HTR-8/SVneo (cell line): Measurements from ENCODE around the gene TADA2A.
"Not testable (repeated sequence)": the region's sequence is repeated elsewhere in the genome, so short reads cannot be mapped to it uniquely, and the experiment has no call there.

Experiments
- DNase-seq: peaks from one replicate; pipeline ENCODE4 v3.0.0; 2011; ENCODE audit warnings: low spot score, mixed read lengths; ENCODE audit not compliant: insufficient read length
- FAIRE-seq: peaks from 2 replicates; lab custom pipeline; 2011; peaks lifted over from hg19 to GRCh38; lab: Jason Lieb, UNC

The TADA2A gene

GRCh38 chr17:37489197-37490001 is 82.7 kb downstream of the TADA2A start, which contains the start of gene DUSP14:
DUSP14 (plus strand) TSS chr17:37489891; CDS start chr17:37512273, 22,382 bp downstream.
- DNase-seq (peak; percentile 93), FAIRE-seq (no peak)

- DNase-seq: peak; percentile 57
- FAIRE-seq: no peak
These were observed 83.4 kb downstream of the TADA2A start for GRCh38 chr17:37490022-37490587.

DNA sequence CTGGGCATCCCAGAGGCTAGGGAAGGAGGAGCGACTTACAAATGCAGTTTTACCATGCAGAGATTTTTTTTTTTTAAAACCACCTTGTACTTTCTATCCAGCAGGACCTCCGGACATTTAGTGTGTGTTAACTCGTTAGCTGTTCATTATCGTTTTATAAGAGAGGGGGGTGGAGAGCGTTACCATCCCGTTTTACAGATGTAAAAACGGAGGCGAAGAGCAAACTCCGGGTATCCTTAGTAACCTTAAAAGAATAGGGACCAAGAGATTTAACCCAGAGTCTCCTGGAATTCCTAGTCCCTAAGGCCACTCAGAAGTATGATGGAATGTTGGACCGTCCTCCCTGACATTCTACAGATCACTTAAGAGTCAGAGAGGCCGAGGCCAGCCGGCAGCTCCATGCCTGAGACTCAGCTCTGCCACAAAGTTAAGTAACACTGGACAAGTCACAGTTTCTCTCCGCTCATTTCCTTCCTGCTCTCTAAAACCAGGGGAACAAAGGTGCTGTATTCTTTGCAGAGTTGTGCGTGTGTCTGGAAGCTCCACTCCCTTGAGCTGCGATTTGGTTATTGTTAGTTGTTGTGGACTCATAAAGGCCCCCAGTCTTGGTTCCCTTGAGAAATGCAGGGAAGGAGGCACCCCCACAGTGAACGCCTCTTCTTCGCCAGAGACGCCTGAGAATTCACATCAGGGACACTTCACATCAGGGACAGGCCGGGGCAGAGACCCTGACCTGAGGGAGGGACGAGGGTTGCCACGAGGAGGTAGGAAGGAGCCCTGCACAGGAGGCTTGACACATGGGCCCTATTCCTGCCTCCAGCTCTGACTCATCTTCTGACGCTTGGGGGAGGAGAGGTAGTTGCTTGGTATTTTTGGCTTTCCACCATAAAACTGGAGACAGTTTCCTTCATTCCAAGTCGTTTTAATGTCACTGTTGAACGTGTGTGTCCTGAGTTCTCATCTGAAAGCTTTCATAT is 84.2 kb downstream of the TADA2A start:
- FAIRE-seq (no peak), DNase-seq (peak; percentile 91)

DNA sequence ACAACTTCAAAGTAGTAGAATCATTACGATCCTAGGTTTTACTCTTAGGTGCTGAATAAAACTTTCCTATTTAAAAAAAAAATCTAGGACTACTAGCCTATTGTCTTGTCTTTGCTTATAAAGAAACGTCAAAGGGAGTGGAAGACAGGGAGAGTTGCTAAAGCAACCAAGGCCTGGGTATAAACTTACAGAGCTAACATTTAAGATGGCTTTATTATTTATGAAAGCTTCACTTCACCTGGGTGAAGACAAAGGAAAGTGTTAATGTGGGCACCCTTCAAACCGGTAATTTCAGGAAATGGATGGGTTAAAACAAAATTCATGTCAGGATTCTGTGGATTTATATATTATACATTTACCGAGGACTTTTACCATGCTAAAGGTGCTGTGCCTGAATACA is 85.5 kb downstream of the TADA2A start:
- FAIRE-seq: no peak
- no peak for DNase-seq

- no peak for FAIRE-seq
- peak; percentile 31 for DNase-seq
These were observed 86.8 kb downstream of the TADA2A start for GRCh38 chr17:37493249-37494027.

GRCh38 chr17:37494401-37494831 is 87.7 kb downstream of the TADA2A start:
- DNase-seq (no peak), FAIRE-seq (no peak)

GRCh38 chr17:37494971-37495370 is 88.3 kb downstream of the TADA2A start:
- no peak for DNase-seq

DNA sequence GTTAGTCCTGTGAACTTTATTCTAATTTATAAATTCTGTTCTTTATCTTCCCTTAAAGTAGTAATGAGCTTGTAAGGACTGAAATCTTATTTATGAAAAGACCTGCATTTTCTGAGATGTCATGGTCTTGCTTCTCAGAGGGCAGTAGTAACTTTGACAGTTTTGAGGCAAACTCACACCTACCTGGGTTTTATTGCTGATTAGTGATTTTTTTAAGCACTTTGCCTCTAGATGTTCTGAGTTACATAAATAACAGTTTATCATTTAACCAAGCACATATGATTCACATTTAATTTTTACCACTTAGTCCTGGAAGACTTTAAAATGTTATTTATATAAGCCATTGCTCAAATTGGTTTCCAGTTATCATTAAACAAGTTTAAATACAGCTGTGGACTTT is 93.7 kb downstream of the TADA2A start:
- DNase-seq (no peak), FAIRE-seq (no peak)

More at GRCh38 chr17:37494971-37495370, 88.3 kb downstream of the TADA2A start:
- FAIRE-seq: no peak

GRCh38 chr17:37502009-37502936 is 95.6 kb downstream of the TADA2A start:
- DNase-seq (no peak), FAIRE-seq (no peak)

GRCh38 chr17:37503148-37503547 is 96.5 kb downstream of the TADA2A start:
- FAIRE-seq: no peak
- no peak for DNase-seq

- DNase-seq: no peak
- no peak for FAIRE-seq
These were observed 98.6 kb downstream of the TADA2A start for GRCh38 chr17:37505333-37505732.

DNA sequence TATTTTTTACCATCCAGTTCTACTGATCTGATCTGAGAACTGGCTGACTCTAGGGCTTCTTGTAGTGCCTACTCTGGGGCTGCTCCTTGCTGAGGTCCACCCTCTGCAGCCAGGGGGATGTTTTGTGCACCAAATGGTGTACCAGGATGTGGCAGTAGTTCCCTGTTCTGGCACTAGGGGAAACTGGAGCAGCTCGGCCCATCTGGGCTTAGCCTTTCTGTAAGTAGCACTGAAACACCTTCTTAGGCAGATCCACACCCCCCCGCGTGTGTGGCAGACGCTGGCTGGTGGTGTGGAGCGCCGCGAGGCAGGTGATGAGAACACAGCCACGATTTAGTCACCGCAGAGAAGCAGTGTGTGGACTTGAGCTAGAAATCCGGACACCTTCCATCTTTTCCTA is 100.0 kb downstream of the TADA2A start:
- FAIRE-seq (no peak), DNase-seq (peak; percentile 54)

GRCh38 chr17:37507111-37507510 is 100.4 kb downstream of the TADA2A start:
- DNase-seq: no peak
- no peak for FAIRE-seq

GRCh38 chr17:37510056-37510455 is 103.4 kb downstream of the TADA2A start:
- FAIRE-seq (no peak), DNase-seq (no peak)

DNA sequence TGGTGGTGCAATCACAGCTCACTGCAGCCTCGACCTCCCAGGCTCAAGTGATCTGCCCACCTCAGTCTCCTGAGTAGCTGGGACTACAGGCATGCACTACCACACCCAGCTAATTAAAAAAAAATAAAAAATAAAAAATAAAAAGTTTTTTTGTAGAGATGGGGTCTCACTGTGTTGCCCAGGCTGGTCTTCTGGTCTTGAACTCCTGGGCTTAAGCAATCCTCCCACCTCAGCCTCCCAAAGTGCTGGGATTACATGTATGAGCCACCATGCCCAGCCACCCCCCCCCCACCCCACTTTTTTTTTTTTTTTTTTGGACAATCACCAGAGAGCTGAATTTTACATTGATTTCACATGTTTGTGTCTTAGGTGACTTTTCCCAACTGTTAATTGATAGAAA is 105.0 kb downstream of the TADA2A start:
- DNase-seq, FAIRE-seq: not testable (repeated sequence)

GRCh38 chr17:37512442-37513068 is 105.9 kb downstream of the TADA2A start:
- no peak for FAIRE-seq
- no peak for DNase-seq

DNA sequence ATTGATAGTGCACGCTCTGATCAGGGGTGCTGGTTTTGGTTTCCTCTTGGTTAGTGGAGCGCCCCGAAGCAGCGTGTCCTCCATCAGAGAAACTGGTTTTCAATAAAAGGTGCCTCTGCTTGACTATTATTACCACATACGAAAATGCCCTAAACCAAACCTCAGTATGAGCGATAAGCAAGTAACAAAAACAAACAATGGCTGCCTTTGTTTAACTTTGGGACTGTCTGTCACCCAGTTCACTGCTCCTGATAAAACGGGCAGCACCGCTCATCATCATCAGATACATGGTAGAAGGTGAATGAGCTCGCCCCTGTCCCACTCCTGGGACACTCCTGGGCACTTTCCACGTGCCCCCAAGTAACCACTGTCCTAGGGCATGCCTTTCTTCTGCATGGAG is 107.0 kb downstream of the TADA2A start:
- DNase-seq: no peak
- FAIRE-seq: no peak

DNA sequence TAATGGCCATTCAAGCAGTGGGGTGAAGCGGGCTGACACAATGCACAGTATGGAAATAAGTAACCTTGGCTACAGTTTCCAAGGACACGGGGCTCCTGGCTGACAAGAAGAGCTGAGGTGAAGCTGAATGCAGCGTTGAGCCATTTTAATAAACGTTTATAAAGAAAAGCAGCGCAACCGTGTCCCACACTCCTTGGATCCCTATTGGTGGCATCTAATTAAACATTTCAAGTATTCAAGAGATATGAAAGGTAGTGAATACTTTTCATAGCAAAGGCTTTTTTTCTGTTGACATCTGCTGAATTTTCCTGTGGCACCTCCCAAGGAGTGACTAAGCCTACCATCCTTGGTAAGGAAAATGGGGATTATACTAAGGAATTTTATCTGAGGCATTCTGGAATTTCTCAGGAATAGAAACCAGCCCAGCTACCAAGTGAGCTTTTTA is 109.5 kb downstream of the TADA2A start:
- no peak for FAIRE-seq
- peak; percentile 50 for DNase-seq
